HS-5 (cell line): ENCODE data around the gene CDH13.

ENCODE experiments used
- DNase-seq: peaks from one replicate; pipeline ENCODE4 v3.0.0-alpha.2; 2012; ENCODE audit warnings: low read depth

Gene CDH13

DNA sequence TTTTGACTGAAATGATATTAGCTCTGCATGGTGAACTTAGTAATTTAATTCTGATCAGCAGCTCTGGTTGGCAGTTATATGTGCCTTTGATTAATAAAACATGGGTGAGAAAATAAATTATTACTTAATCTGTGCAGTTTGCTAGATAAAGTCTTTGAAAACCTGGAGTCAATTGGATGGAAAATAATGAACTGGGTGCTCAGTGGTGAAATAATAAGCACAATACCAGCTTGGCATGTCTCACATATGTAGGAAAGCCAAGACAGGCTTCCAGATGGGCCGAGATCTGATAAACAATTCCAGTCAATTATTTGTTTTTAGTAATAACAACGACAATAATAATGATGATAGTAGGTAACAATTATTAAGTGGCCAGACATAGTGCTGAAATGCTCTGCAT, 326.7 kb downstream of the CDH13 start:
- no peak for DNase-seq

GRCh38 chr16:82954224-82954929, 327.6 kb downstream of the CDH13 start:
- no peak for DNase-seq

DNA sequence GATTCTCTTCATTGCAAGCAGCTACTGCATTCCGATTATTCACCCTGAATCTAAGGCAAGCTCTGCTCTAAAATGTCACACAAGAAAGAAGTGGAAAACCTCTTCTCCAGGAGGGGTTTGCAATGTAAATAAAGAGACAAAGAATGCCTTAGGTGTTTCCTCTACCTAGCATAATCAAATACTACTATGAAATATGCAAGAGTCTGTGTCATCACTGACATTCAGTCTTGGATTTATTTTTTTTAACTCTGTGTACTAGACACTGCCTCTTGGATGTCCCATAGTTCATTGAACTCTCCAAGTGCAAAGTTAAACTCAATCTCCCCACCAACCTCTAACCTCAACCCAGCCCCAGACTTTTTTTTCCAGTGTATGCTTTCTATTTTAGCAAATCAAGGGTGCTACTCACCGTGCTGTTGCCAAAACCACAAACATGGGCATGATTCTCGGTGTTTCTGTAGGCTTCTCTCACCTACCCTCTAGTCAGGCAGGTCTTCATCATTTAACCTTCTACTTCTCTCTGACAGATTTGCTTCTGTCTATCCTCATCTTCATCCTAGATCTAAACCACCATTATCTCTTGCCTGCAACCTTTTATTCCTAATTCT, 329.1 kb downstream of the CDH13 start:
- no peak for DNase-seq

GRCh38 chr16:82957212-82957611, 330.4 kb downstream of the CDH13 start:
- no peak for DNase-seq

- no peak for DNase-seq
These were observed 334.1 kb downstream of the CDH13 start for GRCh38 chr16:82960918-82961317.

GRCh38 chr16:82963653-82964052, 336.9 kb downstream of the CDH13 start:
- DNase-seq = no peak

DNA sequence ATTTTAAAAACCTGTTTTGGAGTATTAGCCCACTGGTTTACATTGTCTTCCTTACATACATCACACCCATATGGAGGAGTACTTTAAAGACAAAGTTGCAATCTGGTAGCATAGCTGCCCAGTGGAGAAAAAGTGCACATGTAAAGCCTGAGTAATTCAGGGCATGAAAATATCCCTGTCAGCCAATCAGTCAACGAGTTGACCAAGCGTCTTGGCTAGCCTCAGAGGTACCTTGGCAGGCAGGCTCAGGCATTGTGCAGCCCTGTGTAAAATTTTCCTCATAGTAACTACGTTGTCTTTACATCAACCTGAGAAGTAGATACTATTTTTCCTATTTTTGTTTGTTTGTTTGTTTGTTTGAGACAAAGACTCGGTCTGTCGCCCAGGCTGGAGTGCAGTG, 339.0 kb downstream of the CDH13 start:
- DNase-seq = no peak

GRCh38 chr16:82967424-82967823, 340.7 kb downstream of the CDH13 start:
- DNase-seq = no peak

DNA sequence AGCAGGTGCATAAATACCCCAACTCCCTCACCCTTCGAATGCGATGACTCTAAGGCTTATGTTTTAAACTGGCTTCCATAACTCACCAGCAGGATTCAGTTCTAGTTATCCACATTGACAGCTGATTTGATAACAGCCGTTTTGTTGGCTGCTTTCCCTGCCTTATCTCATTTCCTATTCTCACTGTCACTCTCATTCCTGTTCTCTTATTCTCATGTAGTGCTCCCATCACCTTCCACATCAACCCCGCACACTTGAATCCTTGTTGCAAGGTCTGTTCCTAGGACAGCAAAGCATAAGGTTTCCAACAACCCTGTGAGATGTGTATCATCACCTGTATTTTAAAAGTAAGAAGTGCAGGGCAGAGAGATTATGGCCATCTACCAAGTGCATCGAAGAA, 344.4 kb downstream of the CDH13 start:
- no peak for DNase-seq

DNA sequence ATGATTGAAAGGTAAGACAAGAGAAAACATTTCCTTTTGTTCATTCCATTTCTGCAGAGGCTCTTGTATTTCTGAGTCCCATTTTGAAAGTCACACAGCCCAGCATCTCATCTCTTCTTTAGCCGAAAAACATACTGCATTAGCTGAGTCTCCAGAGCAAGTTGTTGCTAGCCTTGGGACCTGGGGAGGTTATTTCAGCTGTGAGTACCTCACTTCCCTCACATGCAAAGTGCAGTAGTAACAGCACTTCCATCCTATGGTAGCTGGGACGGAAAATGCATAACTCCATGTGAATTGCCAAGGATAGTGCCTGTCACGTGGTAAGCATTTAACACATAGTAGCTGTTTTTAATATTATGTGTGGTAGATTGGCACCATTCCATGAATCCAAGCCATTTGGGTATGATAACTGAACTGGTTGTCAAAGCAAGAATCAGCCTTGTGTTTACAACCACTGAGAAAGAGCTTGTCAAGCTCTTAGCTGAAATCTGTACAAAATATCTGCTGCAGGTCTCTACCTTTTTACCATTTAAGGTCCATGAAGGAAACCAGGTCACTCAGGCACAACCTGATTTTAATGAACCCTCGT, 345.7 kb downstream of the CDH13 start:
- DNase-seq = no peak

GRCh38 chr16:82979406-82980111, 352.8 kb downstream of the CDH13 start:
- DNase-seq = no peak

DNA sequence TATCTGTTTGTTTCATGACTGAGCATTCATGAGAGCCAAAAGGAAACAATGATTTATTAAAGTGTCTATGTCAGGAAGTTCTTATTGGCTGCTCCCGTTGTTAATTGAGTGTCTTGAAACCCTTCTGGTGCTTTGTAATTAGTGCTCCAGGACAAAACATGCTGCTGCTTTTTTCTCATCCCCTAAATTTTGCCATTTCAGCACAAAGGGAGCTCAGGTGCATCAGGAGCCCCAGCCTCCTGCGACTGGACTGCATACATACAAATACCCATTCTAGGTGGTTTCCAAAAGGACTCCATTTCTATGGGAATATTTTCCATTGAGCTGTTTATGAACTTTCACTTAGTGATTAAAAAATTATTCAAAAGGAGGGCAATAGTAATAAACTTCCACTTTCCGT, 354.0 kb downstream of the CDH13 start:
- no peak for DNase-seq

DNA sequence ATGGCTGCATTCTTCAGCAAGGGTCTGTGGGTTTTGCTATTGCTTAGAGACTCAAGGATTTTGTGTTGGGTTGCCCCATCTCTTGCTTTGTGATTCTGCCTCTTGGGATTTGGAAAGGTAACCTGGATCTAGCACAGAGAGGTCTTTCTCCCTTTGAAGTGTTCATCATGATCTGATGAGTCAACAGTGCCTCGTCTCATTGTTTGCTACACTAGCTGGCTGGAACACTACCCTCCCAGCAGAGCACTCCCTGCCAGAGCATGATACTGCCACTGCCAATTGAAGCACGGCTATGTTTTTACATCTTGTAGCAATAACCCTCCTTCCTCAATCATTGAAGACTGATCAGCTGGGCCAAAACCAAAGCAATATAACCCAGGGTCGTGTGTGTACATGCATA, 361.0 kb downstream of the CDH13 start:
- no peak for DNase-seq

DNA sequence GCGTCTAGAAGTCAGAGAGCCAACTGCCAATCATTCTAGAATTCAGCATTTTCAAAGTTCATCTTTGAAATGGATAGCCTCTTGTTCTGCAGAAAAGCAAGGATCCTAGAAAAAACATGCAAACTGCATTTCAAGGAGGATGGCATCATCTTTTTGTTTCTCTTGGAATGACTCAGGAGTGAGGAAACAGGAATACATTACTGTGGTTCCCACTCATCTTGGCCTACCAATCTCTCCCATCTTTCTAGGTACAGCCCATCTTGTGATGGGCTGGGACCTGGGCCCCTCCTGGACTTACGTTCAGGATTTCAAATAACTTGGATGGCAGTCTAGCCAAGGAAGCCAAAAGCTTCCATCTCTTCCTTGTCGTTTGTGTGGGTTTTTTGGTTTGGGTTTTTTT, 363.4 kb downstream of the CDH13 start:
- DNase-seq = no peak

DNA sequence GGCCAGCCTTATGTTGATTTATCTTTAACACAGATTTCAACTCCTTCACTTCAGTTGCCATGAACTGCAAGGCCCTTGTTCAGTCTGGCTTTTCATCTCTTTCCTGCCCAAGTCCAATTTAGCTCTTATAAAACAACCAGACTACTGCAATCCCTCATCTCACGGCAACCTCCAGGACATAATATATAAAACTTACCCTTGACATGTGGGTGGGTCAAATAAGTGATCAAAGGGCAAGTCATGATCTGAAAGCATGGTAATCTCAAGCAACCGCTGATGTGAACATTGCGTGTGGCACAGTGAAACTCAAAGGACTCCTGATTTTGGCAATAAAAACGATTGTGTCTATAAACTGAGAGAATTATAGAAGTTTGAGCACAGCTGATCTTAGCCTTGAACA, 364.6 kb downstream of the CDH13 start:
- no peak for DNase-seq

DNA sequence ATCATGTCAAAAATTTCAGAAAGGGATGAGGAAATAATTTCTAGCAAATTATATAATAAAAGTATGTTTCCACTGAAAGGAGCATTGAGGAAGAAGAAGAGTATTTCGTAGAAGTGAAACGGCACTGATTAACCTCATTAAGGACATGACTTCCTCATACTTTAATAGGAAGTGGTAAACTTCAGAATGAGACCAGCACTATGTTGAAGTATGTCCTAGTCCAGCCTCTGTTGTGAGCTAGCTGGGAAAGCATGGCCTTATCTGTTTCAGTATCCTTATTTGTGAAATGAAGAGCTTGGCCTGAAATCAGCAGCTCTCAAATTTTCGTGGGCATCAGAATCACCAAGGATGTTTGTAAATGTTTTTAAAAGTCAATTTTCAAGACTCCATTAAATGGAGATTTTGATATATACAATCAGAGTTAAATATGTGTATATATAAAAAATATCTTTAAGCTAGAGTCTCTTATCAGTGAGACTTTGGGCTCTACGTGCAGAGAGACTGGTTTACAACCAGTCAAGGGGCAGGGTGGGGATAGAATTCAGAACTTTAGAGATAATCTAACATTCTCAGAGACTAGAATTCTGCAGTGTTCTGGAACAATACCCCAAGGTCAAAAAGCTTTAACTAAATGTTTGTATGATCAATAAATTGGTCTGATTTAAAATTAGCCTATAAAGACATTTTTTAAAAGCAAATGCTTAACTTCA, 365.4 kb downstream of the CDH13 start:
- DNase-seq = no peak

- no peak for DNase-seq
These were observed 366.0 kb downstream of the CDH13 start for GRCh38 chr16:82992786-82993185.

DNA sequence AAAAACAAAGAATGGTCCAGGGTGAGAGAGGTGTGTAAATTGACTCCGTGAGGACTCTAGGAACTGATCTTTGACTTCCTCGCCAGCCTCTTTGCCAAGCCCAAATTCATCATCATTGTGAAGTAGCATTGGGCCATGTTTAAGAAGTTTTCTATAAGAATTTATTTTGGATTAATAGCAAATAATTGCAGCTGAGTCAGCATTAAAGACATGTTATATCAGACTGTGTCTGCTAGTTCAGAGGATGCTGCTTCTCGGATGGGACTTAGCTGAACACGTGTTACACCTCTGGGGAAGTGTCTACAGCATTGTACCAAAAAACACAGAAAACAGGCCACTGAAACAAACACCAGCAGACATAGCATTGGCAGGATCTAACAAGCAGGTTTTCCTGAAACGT, 366.6 kb downstream of the CDH13 start:
- no peak for DNase-seq

GRCh38 chr16:82993926-82994325, 367.2 kb downstream of the CDH13 start:
- no peak for DNase-seq

- no peak for DNase-seq
These were observed 368.6 kb downstream of the CDH13 start for GRCh38 chr16:82995286-82995923.

DNA sequence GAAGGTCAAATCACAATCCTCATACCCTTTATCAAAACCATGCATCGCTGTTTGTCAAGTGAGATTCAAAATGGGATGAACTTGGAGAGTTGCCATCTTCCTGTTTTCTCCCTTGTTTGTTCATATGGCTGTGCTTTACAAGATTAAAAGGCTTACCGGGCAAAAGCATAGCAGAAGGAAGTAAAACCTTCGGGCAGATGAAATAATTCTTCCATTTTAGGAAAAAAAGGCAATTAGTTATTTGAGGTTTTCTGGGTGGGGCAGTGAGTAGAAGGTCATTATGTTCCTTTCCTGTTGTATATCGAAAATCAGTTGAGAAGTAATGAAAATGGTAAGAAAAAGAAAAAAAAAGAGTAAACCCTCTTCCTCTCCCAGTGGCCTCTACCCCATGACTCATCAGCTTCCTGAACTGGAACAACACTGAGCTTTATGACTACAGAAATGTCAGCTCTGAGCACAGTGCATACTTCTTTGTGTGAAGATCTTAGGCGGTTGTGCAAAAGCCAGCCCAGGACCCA, 369.2 kb downstream of the CDH13 start:
- peak; percentile 30 for DNase-seq

DNA sequence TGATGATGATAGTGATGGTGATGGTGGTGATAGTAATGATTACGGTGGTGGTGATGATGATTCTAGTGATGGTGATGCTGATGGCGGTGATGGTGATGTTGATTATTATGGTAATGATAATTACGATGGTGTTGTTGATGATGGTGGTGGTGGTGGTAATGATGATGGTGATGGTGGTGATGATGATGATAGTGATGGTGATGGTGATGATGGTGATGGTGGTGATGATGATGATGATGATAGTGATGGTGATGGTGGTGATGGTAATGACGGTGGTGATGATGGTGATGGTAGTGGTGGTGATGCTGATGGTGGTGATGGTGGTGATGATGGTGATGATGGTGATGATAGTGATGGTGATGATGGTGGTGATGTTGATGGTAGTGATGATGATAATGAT, 370.0 kb downstream of the CDH13 start:
- no peak for DNase-seq
